HT1080 (cell line): ENCODE results near the gene PKD2. TPM values are rescaled to one million over a fixed set of nuclear protein-coding genes. Genes with fewer than 3 reads are reported as not detected.
"Not testable (repeated sequence)": the region's sequence is repeated elsewhere in the genome, so short reads cannot be mapped to it uniquely, and the experiment has no call there.

Experiments
- DNase-seq: peaks from one replicate; pipeline ENCODE4 v3.0.0-alpha.2; 2015; ENCODE audit warnings: low read depth
- total RNA-seq: library from RNA; depleted of rRNA; stranded (reverse); fragments of >200 nt; shearing (Covaris generic); gene quantifications from 2 replicates; pipeline ENCODE4 v1.2.3, GENCODE V29; 2014

Gene PKD2
- total RNA-seq, 1 experiment from 2014 or later: 18.3 TPM

GRCh38 chr4:87985887-87986200 lies 21.6 kb upstream of the PKD2 start:
- no peak for DNase-seq

DNA sequence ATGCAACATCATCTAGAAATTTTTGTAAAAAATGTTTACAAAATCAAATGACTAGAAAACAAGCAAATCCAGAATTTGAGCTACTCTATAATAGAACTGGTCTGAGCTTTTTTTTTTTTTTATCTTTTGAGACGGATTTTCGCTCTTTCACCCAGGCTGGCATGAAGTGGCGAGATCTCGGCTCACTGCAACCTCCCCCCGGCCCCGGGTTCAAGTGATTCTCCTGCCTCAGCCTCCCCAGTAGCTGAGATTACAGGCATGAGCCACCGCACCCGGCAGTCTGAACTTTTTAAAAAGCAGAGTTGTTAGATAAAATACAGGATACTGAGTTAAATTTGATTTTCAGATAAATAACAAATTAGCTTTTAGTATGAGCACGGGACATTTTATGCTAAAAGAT lies 20.9 kb upstream of the PKD2 start:
- DNase-seq: no peak

GRCh38 chr4:87989765-87990164 lies 17.7 kb upstream of the PKD2 start:
- no peak for DNase-seq

DNA sequence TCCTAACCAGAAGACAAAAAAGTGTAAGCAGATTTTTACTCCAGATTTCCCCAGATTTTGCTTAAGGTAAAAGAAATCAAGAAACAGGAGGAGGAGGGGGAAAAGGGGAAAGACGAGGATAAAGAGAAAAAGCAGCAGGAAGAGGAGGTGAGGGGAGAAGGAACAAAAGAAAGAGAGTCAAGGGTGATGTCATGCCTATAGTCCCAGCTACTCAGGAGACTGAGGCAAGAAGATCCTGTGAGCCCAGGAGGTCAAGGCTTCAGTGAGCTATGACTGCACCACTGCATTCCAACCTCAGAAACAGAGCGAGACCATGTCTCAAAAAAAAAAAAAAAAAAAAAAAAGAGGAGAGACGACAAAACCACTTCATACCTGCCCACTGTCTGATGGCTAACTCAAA lies 12.0 kb upstream of the PKD2 start:
- no peak for DNase-seq

DNA sequence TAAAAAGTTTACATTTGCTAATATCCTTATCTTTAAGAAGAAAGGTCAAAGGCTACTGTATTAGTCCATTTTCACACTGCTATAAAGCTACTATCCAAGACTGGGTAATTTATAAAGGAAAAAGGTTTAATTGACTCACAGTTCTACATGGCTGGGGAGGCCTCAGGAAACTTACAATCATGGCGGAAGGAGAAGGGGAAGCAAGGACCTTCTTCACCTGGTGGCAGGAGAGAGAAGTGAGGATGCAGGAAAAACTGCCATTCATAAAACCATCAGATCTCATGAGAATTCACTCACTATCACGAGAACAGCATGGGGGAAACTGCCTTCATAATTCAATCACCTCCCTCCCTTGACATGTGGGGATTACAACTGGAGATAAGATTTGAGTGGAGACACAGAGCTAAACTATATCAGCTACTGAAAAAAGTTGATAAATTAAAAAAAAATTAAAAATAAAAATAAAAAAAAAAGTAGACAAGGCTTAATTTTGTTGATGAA lies 8.2 kb upstream of the PKD2 start:
- not testable (repeated sequence) for DNase-seq

- no peak for DNase-seq
Observed at GRCh38 chr4:88001871-88002270, 5.6 kb upstream of the PKD2 start.

DNA sequence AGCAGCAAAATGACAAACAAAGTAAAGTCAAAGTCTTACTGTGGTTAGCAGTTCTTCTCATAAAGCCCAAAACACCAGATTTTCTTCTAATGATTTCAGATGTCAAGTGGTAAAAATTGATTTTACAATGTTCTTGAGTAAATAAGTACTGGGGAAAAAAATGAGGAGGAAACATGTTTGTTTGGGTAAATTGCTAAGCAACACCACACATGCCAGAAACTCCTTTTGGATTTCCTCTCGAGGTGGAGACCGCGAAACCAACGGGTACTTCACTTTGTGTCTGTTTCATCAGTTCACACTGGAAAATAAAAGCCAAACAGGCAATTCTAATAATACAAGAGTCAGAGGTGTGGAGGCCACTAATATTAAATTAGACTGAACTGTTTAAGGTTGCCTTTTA lies 4.6 kb upstream of the PKD2 start:
- DNase-seq: no peak

GRCh38 chr4:88003261-88003660 lies 4.2 kb upstream of the PKD2 start:
- DNase-seq: no peak

- DNase-seq: no peak
Observed at GRCh38 chr4:88005076-88005475, 2.4 kb upstream of the PKD2 start.

DNA sequence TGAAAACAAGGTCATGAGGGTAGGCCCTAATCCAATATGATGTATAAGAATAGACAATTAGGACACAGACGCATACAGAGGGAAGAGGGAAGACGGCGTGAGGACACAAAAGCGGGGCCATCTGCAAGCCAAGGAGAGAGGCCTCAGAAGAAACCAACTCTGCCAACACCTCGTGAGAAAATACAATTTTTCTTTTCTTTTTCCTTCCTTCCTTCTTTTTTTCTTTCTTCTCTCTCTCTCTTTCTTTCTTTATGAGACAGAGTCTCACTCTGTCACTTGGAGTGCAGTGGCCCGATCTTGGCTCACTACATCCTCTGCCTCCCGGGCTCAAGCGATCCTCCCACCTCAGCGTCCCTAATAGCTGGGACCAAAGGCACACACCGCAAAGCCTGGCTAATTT lies 1.5 kb upstream of the PKD2 start:
- no peak for DNase-seq

DNA sequence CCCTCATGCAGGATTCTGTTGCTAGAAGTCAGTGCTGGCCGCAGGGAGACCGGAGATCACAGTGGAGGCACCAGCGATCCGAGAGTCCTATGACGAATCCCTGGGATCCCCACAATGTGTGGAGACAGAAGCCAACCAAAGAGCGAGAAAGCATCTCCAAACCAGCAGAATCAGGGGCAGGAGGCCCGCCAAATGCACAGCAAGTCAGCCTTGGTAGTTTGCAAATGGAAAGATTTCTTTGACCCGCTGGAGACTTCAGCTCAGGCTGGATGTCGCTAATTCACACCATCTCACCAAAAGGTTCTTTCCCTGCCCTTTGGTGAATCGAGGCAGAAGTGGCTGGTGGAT lies 505 bp upstream of the PKD2 start:
- DNase-seq: no peak

- DNase-seq: peak; percentile 47
Observed at GRCh38 chr4:88008122-88008742, 797 bp downstream of the PKD2 start.

- DNase-seq: peak; percentile 16
Observed at GRCh38 chr4:88008743-88009171, 1.3 kb downstream of the PKD2 start.

GRCh38 chr4:88009871-88010270 lies 2.4 kb downstream of the PKD2 start:
- no peak for DNase-seq

DNA sequence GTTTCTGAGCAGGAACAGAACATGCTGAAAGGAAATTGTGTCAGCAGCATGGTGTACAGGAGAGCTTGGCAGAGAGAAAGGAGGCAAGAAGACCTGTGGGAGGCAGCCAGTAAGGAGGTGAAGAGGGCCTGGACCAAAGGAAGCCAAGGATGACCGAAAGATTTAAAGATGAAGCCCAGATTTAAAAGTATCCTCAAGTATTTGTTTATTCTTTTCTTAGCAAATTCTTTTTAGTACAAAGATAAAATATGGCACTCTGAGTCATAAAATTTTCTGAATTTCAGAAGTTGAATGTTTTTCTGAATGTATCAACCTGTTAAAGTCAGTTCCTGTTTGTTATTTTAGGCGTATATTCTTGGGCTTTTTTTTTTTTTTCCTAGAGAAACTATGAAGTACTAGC lies 3.5 kb downstream of the PKD2 start:
- no peak for DNase-seq

DNA sequence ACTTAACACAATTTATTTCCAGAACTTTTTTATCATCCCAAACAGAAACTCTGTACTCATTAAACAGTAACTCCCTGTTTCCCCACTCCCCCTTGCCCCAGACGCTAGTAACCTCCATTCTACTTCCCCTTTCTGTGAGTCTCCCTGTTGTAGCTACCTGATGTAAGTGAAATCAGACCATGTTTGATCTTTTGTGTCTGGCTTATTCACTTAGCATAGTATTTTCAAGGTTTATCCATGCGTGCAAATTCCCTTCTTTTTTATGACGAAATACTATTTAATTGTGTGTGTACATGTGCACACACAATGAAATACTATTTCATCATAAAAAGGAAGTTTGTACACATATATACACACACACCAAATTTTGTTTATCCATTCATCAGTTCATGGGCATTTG lies 5.2 kb downstream of the PKD2 start:
- DNase-seq: no peak

DNA sequence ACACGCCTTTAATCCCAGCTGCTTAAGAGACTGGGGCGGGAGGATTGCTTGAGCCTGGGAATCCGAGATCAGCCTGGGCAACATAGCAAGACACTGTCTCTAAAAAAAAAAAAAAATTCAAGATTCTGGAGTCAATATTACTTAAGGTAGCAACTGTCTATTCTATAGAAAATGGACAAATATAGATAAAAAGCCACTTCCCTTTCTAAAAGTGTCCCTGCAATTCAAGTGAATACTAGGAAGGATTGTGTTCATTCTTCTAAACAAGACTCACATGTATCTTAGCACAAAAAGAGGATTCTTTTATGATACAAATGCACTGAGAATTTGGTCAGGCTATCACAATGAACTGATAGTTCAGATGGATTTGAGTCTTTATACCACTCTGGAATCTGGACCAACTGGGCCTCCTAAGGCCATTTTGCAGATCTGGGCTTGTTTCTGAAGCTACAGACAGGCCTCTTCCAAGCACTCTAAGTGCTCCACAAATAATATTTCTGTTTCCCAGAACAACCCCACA lies 7.0 kb downstream of the PKD2 start:
- DNase-seq: no peak

- no peak for DNase-seq
Observed at GRCh38 chr4:88015659-88016295, 8.3 kb downstream of the PKD2 start.

DNA sequence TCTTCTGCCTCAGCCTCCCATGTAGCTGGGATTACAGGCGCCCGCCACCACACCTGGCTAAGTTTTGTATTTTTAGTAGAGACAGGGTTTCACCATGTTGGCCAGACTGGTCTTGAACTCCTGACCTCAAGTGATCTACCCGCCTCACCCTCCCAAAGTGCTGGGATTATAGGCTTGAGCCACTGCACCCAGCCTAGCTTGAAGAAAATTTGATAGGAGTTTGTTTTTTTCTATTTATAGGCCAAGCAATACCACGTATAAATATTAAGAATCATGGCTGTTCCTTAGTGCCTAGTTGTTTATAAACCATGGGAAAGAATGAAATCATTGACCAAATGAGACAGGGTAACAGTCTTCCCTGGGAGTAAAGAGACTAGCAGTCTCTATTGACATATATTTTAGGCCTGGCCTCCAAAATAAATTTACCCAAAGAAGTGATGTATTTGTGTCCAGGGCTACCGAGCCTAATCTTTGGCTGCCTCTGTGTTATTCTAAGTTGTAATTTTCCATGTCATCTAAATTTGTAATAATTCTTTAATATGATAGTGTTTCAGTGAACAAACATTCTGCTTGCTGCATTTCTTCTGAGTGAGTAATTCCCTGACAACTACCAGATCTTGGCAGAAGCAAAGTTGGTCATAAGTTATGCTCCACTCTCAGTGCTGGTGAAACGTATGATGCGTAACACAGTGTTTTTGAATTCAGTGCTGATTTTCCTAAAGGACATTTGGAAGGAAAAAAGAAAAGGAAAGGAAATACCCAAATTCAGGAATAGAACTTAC lies 10.3 kb downstream of the PKD2 start:
- DNase-seq: peak; percentile 80

DNA sequence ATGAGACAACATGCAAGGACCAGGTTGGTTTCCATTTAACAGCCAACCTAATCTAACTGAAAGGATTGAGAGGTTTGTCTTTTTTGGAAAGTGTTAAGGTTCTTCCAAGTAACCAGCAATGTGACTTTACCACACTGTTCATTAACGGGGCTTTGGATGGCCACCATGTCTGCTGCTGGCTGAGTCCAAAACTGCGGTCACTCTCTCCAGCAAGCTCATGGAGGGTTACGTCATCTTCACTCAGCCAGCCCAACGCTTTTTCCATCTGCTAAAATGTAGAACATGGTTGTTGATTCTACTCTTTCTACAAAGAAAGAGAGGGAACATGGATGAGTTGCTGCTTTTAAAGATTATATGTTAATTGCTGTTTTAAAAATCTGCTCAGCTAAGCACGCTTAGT lies 11.0 kb downstream of the PKD2 start:
- peak; percentile 17 for DNase-seq

DNA sequence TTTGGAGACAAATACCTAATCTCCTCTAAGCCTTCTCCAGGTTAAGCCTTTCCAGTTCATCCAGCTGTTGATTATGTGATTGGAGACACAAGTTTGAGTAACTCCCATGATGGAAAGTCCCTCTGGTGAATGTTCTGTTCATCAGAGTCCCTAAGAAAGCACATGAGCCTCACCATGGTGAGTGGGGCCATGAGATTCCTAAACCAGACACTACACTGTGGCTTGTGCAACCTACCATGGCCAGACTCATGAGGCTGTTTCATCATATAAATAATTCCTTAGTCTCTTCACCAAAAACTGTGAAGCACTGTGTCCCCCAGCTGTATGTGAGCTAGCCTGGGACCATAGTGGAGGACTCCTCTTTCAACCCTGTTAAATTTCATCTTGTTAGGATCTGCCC lies 14.4 kb downstream of the PKD2 start:
- DNase-seq: no peak

DNA sequence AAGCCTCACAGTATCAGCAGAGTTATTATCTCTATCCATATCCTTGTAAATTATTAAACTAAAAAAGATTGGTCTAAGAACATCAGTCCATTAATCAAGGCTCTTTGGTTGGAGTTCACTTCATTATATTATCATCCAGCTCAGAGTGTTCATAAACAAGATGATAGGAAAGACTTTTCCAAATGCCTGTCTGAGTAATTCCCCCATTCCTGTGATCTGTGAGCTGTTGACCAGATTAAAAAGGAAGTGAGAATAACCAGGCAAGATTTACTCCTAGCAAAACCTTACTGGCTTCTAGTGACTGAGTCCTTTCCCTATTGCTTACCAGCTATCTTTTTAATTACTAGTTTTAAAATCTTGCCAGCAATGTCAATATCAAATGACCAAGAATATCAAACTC lies 14.9 kb downstream of the PKD2 start:
- DNase-seq: no peak
